ENCODE measurements around the gene PLCD3.

The PLCD3 gene

GRCh38 chr17:45107293-45108010 is 24.9 kb downstream of the PLCD3 start:
- Mint-ChIP-seq H3K27me3 (no peaks in the 10 kb centered on the region), H3K9me3 (ENCODE audit: low read depth) (no peaks in the 10 kb centered on the region), H3K4me3 (no peak overlapping the region), H3K36me3 (no peaks in the 10 kb centered on the region), H3K27ac (no peak overlapping the region), H3K4me1 (ENCODE audit: low read depth) (no peaks in the 10 kb centered on the region)

GRCh38 chr17:45106582-45106981 is 25.7 kb downstream of the PLCD3 start:
- no peaks in the 10 kb centered on the region for H3K9me3 Mint-ChIP-seq (ENCODE audit: low read depth)
- H3K27ac Mint-ChIP-seq, result no peak overlapping the region
- H3K27me3 Mint-ChIP-seq, result no peaks in the 10 kb centered on the region
- H3K4me1 Mint-ChIP-seq (ENCODE audit: low read depth), result no peaks in the 10 kb centered on the region
- no peak overlapping the region for H3K4me3 Mint-ChIP-seq
- H3K36me3 Mint-ChIP-seq, result no peaks in the 10 kb centered on the region

GRCh38 chr17:45106096-45106495 is 26.2 kb downstream of the PLCD3 start:
- Mint-ChIP-seq H3K36me3 (no peaks in the 10 kb centered on the region), H3K4me3 (no peak overlapping the region), H3K27me3 (no peaks in the 10 kb centered on the region), H3K9me3 (ENCODE audit: low read depth) (no peaks in the 10 kb centered on the region), H3K27ac (no peak overlapping the region), H3K4me1 (ENCODE audit: low read depth) (no peaks in the 10 kb centered on the region)

GRCh38 chr17:45104907-45105624 is 27.2 kb downstream of the PLCD3 start:
- H3K27me3 Mint-ChIP-seq, result no peaks in the 10 kb centered on the region
- no peaks in the 10 kb centered on the region for H3K9me3 Mint-ChIP-seq (ENCODE audit: low read depth)
- H3K4me1 Mint-ChIP-seq (ENCODE audit: low read depth), result no peaks in the 10 kb centered on the region
- H3K36me3 Mint-ChIP-seq, result no peaks in the 10 kb centered on the region
- no peak overlapping the region for H3K27ac Mint-ChIP-seq
- H3K4me3 Mint-ChIP-seq, result no peak overlapping the region

- no peaks in the 10 kb centered on the region for H3K9me3 Mint-ChIP-seq (ENCODE audit: low read depth)
- H3K36me3 Mint-ChIP-seq, result no peaks in the 10 kb centered on the region
- H3K27ac Mint-ChIP-seq, result no peak overlapping the region
- H3K4me3 Mint-ChIP-seq, result no peak overlapping the region
- no peaks in the 10 kb centered on the region for H3K4me1 Mint-ChIP-seq (ENCODE audit: low read depth)
- no peaks in the 10 kb centered on the region for H3K27me3 Mint-ChIP-seq
Measured at GRCh38 chr17:45104497-45104896, 27.8 kb downstream of the PLCD3 start.

GRCh38 chr17:45104029-45104428 is 28.3 kb downstream of the PLCD3 start:
- H3K27ac Mint-ChIP-seq, result no peak overlapping the region
- H3K4me3 Mint-ChIP-seq, result no peak overlapping the region
- H3K27me3 Mint-ChIP-seq, result no peaks in the 10 kb centered on the region
- H3K36me3 Mint-ChIP-seq, result peaks cover 3% of the 10 kb centered on the region
- H3K4me1 Mint-ChIP-seq (ENCODE audit: low read depth), result no peaks in the 10 kb centered on the region
- no peaks in the 10 kb centered on the region for H3K9me3 Mint-ChIP-seq (ENCODE audit: low read depth)

- H3K27me3 Mint-ChIP-seq, result no peaks in the 10 kb centered on the region
- H3K9me3 Mint-ChIP-seq (ENCODE audit: low read depth), result no peaks in the 10 kb centered on the region
- H3K4me3 Mint-ChIP-seq, result no peak overlapping the region
- peaks cover 3% of the 10 kb centered on the region for H3K36me3 Mint-ChIP-seq
- no peak overlapping the region for H3K27ac Mint-ChIP-seq
- H3K4me1 Mint-ChIP-seq (ENCODE audit: low read depth), result no peaks in the 10 kb centered on the region
Measured at GRCh38 chr17:45103269-45103795, 29.0 kb downstream of the PLCD3 start.

- Mint-ChIP-seq H3K4me3 (no peak overlapping the region), H3K4me1 (ENCODE audit: low read depth) (peaks cover under 1% of the 10 kb centered on the region), H3K27ac (no peak overlapping the region), H3K36me3 (peaks cover 4% of the 10 kb centered on the region), H3K27me3 (no peaks in the 10 kb centered on the region), H3K9me3 (ENCODE audit: low read depth) (no peaks in the 10 kb centered on the region)
Measured at GRCh38 chr17:45102856-45103255, 29.5 kb downstream of the PLCD3 start.

- Mint-ChIP-seq H3K36me3 (peaks cover 5% of the 10 kb centered on the region), H3K27ac (no peak overlapping the region), H3K9me3 (ENCODE audit: low read depth) (no peaks in the 10 kb centered on the region)
Measured at GRCh38 chr17:45101883-45102811, 30.2 kb downstream of the PLCD3 start.

GRCh38 chr17:45101546-45101882 is 30.8 kb downstream of the PLCD3 start:
- peaks cover 5% of the 10 kb centered on the region for H3K36me3 Mint-ChIP-seq
- no peaks in the 10 kb centered on the region for H3K27me3 Mint-ChIP-seq
- no peak overlapping the region for H3K27ac Mint-ChIP-seq
- no peak overlapping the region for H3K4me3 Mint-ChIP-seq
- no peaks in the 10 kb centered on the region for H3K9me3 Mint-ChIP-seq (ENCODE audit: low read depth)
- peaks cover 2% of the 10 kb centered on the region for H3K4me1 Mint-ChIP-seq (ENCODE audit: low read depth)

More at GRCh38 chr17:45101883-45102811, 30.2 kb downstream of the PLCD3 start:
- Mint-ChIP-seq H3K4me3 (no peak overlapping the region), H3K27me3 (no peaks in the 10 kb centered on the region), H3K4me1 (ENCODE audit: low read depth) (peaks cover 2% of the 10 kb centered on the region)

GRCh38 chr17:45098869-45099616 is 33.3 kb downstream of the PLCD3 start:
- peaks cover 5% of the 10 kb centered on the region for H3K36me3 Mint-ChIP-seq
- no peaks in the 10 kb centered on the region for H3K27me3 Mint-ChIP-seq
- H3K4me1 Mint-ChIP-seq (ENCODE audit: low read depth), result peaks cover 2% of the 10 kb centered on the region
- H3K27ac Mint-ChIP-seq, result no peak overlapping the region
- no peaks in the 10 kb centered on the region for H3K9me3 Mint-ChIP-seq (ENCODE audit: low read depth)
- H3K4me3 Mint-ChIP-seq, result no peak overlapping the region

GRCh38 chr17:45098081-45098868 is 34.0 kb downstream of the PLCD3 start:
- Mint-ChIP-seq H3K9me3 (ENCODE audit: low read depth) (no peaks in the 10 kb centered on the region), H3K27me3 (no peaks in the 10 kb centered on the region), H3K4me1 (ENCODE audit: low read depth) (peaks cover 2% of the 10 kb centered on the region), H3K36me3 (peaks cover 5% of the 10 kb centered on the region), H3K4me3 (no peak overlapping the region), H3K27ac (no peak overlapping the region)

GRCh38 chr17:45096926-45097325 is 35.4 kb downstream of the PLCD3 start:
- Mint-ChIP-seq H3K9me3 (ENCODE audit: low read depth) (no peaks in the 10 kb centered on the region), H3K36me3 (peaks cover 5% of the 10 kb centered on the region), H3K27ac (no peak overlapping the region), H3K4me1 (ENCODE audit: low read depth) (peaks cover 2% of the 10 kb centered on the region), H3K4me3 (no peak overlapping the region), H3K27me3 (no peaks in the 10 kb centered on the region)

GRCh38 chr17:45096141-45096540 is 36.2 kb downstream of the PLCD3 start:
- no peak overlapping the region for H3K27ac Mint-ChIP-seq

More at GRCh38 chr17:45096141-45096540, 36.2 kb downstream of the PLCD3 start:
- Mint-ChIP-seq H3K4me3 (no peak overlapping the region), H3K27me3 (no peaks in the 10 kb centered on the region), H3K4me1 (ENCODE audit: low read depth) (peaks cover 2% of the 10 kb centered on the region), H3K9me3 (ENCODE audit: low read depth) (no peaks in the 10 kb centered on the region), H3K36me3 (peaks cover 5% of the 10 kb centered on the region)
